K562 (cell line): ENCODE data around the gene UNC50. TPM values are rescaled to one million over a fixed set of nuclear protein-coding genes. Genes with fewer than 3 reads are reported as not detected.

Experiments
- ATAC-seq: fragments of 200-7000 bp; cut with Tn5 transposase; 3 replicates; pipeline ENCODE4 v1.9.1; 2020; ENCODE audit warnings: moderate library complexity
- BruUV-seq: library from RNA; stranded (reverse); fragments of 400-500 nt; replicated peaks from 2 replicates; lab custom pipeline; 2021; lab: Mats Ljungman, UMichigan
- CTCF ChIA-PET: fragments of 300-600 bp; formaldehyde crosslinking; extraction: SDS; loops from one replicate; lab custom pipeline; 2021; ENCODE audit warnings: low intra/inter-chr PET ratio; lab: Yijun Ruan, JAX
- POLR2A ChIA-PET: fragments of 300-600, 350-650 bp; sonication (Branson Sonifier 250); formaldehyde crosslinking; extraction: SDS; loops from one replicate; lab custom pipeline; 2021; ENCODE audit warnings: antibody characterized with exemption, inconsistent platforms; lab: Yijun Ruan, JAX
- DNase-seq, 4 experiments: peaks; one replicate each; pipeline versions ENCODE4 v3.0.0 to v3.0.0-alpha.2; 2011 to 2018; ENCODE audit warnings: low spot score in 3 of 4, mixed read lengths in 3 of 4; ENCODE audit errors: extremely low read depth in 1 of 4
- FAIRE-seq: peaks from 2 replicates; lab custom pipeline; 2011; peaks lifted over from hg19 to GRCh38; lab: Jason Lieb, UNC
- H2AFZ ChIP-seq: 2 replicates; pipeline ENCODE4 v1.6.0; 2011; ENCODE audit warnings: low read depth, low read length, control low read depth, inconsistent platforms
- H3K27ac ChIP-seq: fragments of 200-600 bp; 3 replicates; pipeline ENCODE4 v1.8.0; 2011; ENCODE audit warnings: low read depth, mild to moderate bottlenecking, control low read depth, inconsistent platforms, low read length, moderate library complexity, mixed read lengths; ENCODE audit errors: extremely low read depth
- H3K27me3 ChIP-seq, 2 experiments: fragments of 300-600 bp in 1 of 2; 2 replicates in 1 of 2; 3 replicates in 1 of 2; pipeline versions ENCODE4 v1.6.0 to v1.8.0; 2011; ENCODE audit warnings: inconsistent platforms in 2 of 2, low read length in 2 of 2, mild to moderate bottlenecking in 1 of 2, mixed read lengths in 1 of 2, moderate library complexity in 1 of 2; ENCODE audit not compliant: control insufficient read depth in 2 of 2, insufficient read depth in 2 of 2
- H3K36me3 ChIP-seq: fragments of 300-600 bp; 3 replicates; pipeline ENCODE4 v1.8.0; 2011; ENCODE audit warnings: mild to moderate bottlenecking, low read length, inconsistent platforms; ENCODE audit not compliant: control insufficient read depth, insufficient read depth
- H3K4me1 ChIP-seq, 2 experiments: fragments of 200-600 bp in 1 of 2; replicated peaks in 1 of 2; 2 replicates in 1 of 2; 3 replicates in 1 of 2; pipeline versions ENCODE4 v1.5.1 to v1.8.0; 2011; ENCODE audit warnings: inconsistent platforms in 2 of 2, low read length in 2 of 2, mild to moderate bottlenecking in 1 of 2, mixed read lengths in 1 of 2, moderate library complexity in 1 of 2; ENCODE audit not compliant: control insufficient read depth in 2 of 2, insufficient read depth in 2 of 2
- H3K4me2 ChIP-seq: 2 replicates; pipeline ENCODE4 v1.6.1; 2011; ENCODE audit warnings: low read length, control low read depth, inconsistent platforms, mixed read lengths; ENCODE audit not compliant: insufficient read depth
- H3K4me3 ChIP-seq: fragments of 200-600 bp; sonication (generic), shearing (Covaris generic); 2 replicates; pipeline ENCODE4 v1.5.1; 2016; ENCODE audit warnings: control low read depth, inconsistent platforms
- H3K79me2 ChIP-seq: fragments of 200-600 bp; 3 replicates; pipeline ENCODE4 v1.8.0; 2011; ENCODE audit warnings: low read length, inconsistent platforms; ENCODE audit not compliant: control insufficient read depth, insufficient read depth
- H3K9ac ChIP-seq, 2 experiments: 2 replicates each; pipeline versions ENCODE4 v1.6.0 to v1.6.1; 2011; ENCODE audit warnings: low read depth in 2 of 2, low read length in 2 of 2, control low read depth in 1 of 2, inconsistent platforms in 1 of 2, mild to moderate bottlenecking in 1 of 2, mixed read lengths in 1 of 2; ENCODE audit not compliant: insufficient read depth in 1 of 2
- H3K9me1 ChIP-seq: one replicate; pipeline ENCODE4 v1.6.0; 2011; ENCODE audit warnings: inconsistent platforms, mild to moderate bottlenecking, low read length, moderate library complexity; ENCODE audit not compliant: control insufficient read depth, insufficient read depth
- H3K9me3 ChIP-seq: replicated peaks from 2 replicates; pipeline ENCODE4 v1.5.1; 2011; ENCODE audit warnings: low read depth, low read length, inconsistent platforms; ENCODE audit not compliant: control insufficient read depth, insufficient read depth
- H4K20me1 ChIP-seq: replicated peaks from 2 replicates; pipeline ENCODE4 v1.6.1; 2011; ENCODE audit warnings: low read length, inconsistent platforms, mixed read lengths; ENCODE audit not compliant: control insufficient read depth, insufficient read depth
- XRCC4 ChIP-seq: IDR thresholded peaks from one replicate; pipeline ENCODE4 v1.6.1; 2011; ENCODE audit not compliant: insufficient read depth, insufficient read length; ENCODE audit errors: extremely low read depth
- ZBTB40 ChIP-seq, 2 experiments: fragments of 450-650 bp in 1 of 2; sonication (generic) in 1 of 2; formaldehyde crosslinking in 1 of 2; IDR thresholded peaks; 2 replicates each; pipeline versions ENCODE4 v1.7.1 to v1.9.0; 2016 to 2022; ENCODE audit warnings: inconsistent platforms in 1 of 2, mild to moderate bottlenecking in 1 of 2, missing genetic modification reagents in 1 of 2
- ZNF444 ChIP-seq: fragments of 250-450 bp; sonication (Bioruptor Pico); IDR thresholded peaks from 2 replicates; pipeline ENCODE4 v1.4.0; 2020; ENCODE audit warnings: mild to moderate bottlenecking, moderate library complexity
- ZNF77 ChIP-seq: fragments of 250-450 bp; sonication (Bioruptor Pico); IDR thresholded peaks from 2 replicates; pipeline ENCODE4 v1.5.0; 2020
- WGBS: fragments of 100-300 bp; shearing (Covaris generic); methylation state at CpG from one replicate; pipeline ENCODE4 v1.1.6; 2016; ENCODE audit warnings: low coverage, mixed read lengths; ENCODE audit not compliant: insufficient coverage; ENCODE audit errors: missing lambda C conversion rate; 5-methylcytosine and 5-hydroxymethylcytosine counted together
- in situ Hi-C: fragments of 300-500 bp; cut with MboI; formaldehyde crosslinking; loops from 4 replicates; pipeline ENCODE4 v1.15.0; 2018; ENCODE audit warnings: inconsistent platforms, mixed read lengths
- intact Hi-C: fragments of 100-400 bp; cut with micrococcal nuclease; formaldehyde crosslinking; loops from 2 replicates; pipeline ENCODE4 v1.14.2; 2022
- polyA plus RNA-seq, 8 experiments: library from polyadenylated mRNA; depleted of rRNA in 4 of 8; stranded (reverse) in 5 of 8; unstranded in 3 of 8; fragments of >200 nt; fragmentation: Nextera tagmentation in 2 of 8; fragmentation: Illumina TruSeq in 1 of 8; extraction: Ambion mirVana in 2 of 8; extraction: Trizol in 1 of 8; gene quantifications; 2 replicates each; pipeline versions ENCODE4 v1.2.1 to v1.2.3, GENCODE V29; 2011 to 2014; ENCODE audit warnings: inconsistent platforms in 1 of 8, missing spikeins in 1 of 8
- total RNA-seq, 7 experiments: library from RNA; depleted of rRNA in 6 of 7; stranded (reverse); fragments of >200 nt in 6 of 7; fragmentation: Illumina TruSeq in 2 of 7; extraction: Trizol in 2 of 7; gene quantifications; 2 replicates each; pipeline versions ENCODE4 v1.2.1 to v1.2.3, GENCODE V29; 2011 to 2021; ENCODE audit warnings: low replicate concordance in 1 of 7

The UNC50 gene
- total and polyA plus RNA-seq, 9 of the 15 experiments (the other 6 are each of a cell fraction or from before 2014, with no cell fraction given), result 30.0 to 52.9 (median 35.9) TPM

- TF ChIP-seq XRCC4, result no peak
Measured at GRCh38 chr2:98634406-98635092, 26.2 kb downstream of the UNC50 start (continued).

GRCh38 chr2:98637401-98638147 is 29.2 kb downstream of the UNC50 start:
- H2AFZ ChIP-seq, result no peak overlapping the region
- ChIA-PET CTCF (no interaction called here), POLR2A (no interaction called here)
- WGBS, result 10% methylated on average over 10 of the region's 10 CpGs
- no peaks in the 10 kb centered on the region; a peak in 1 of 5 replicates for H3K4me1 ChIP-seq
- H3K27me3 ChIP-seq, result peaks cover 15 to 21% of the 10 kb centered on the region in 2 experiments; a peak in 4 of 5 replicates
- H3K9ac ChIP-seq, result no peak overlapping the region
- in situ Hi-C loops, result no loop called here
- 0 out of 2 replicates have a peak, but pooled peaks cover 1% of the 10 kb centered on the region for H3K9me3 ChIP-seq
- H3K4me2 ChIP-seq, result no peak overlapping the region
- ATAC-seq (no peak), FAIRE-seq (no peak), DNase-seq (no peak)
- H3K9me1 ChIP-seq, result no peaks in the 10 kb centered on the region
- H3K27ac ChIP-seq, result no peak overlapping the region
- no peaks in the 10 kb centered on the region for H3K36me3 ChIP-seq
- no peak overlapping the region for H3K4me3 ChIP-seq
- no TSS peak for BruUV-seq
- intact Hi-C loops, result no loop called here
- H3K79me2 ChIP-seq, result no peaks in the 10 kb centered on the region
- peaks cover 3% of the 10 kb centered on the region; the same call in 1 of the 2 replicates for H4K20me1 ChIP-seq
- TF ChIP-seq ZBTB40 (IDR thresholded peaks at IDR 0.05) (no peak), ZBTB40 (CRISPR knock-in tag; IDR thresholded peaks at IDR 0.05) (no peak), ZNF77 (CRISPR knock-in tag) (no peak), ZNF444 (CRISPR knock-in tag) (no peak)
